Neural cell (in vitro differentiated cells): ENCODE measurements around the gene GUCY2F.

Experiments
- EP300 ChIP-seq: fragments of 450-650 bp; conservative IDR thresholded peaks from 2 replicates; pipeline ENCODE4 v1.6.1; 2014; ENCODE audit warnings: antibody characterized with exemption, mild to moderate bottlenecking, moderate library complexity; ENCODE audit not compliant: poor library complexity, severe bottlenecking
- MXI1 ChIP-seq: fragments of 450-650 bp; conservative IDR thresholded peaks from 2 replicates; pipeline ENCODE4 v1.6.1; 2014; ENCODE audit warnings: antibody characterized with exemption, mild to moderate bottlenecking; ENCODE audit not compliant: poor library complexity, severe bottlenecking
- POLR2AphosphoS5 ChIP-seq: IDR thresholded peaks from 2 replicates; pipeline ENCODE4 v1.6.1; 2012
- RAD21 ChIP-seq: fragments of 450-650 bp; conservative IDR thresholded peaks from 2 replicates; pipeline ENCODE4 v1.6.1; 2014; ENCODE audit warnings: antibody characterized with exemption, mild to moderate bottlenecking, moderate library complexity
- TF ChIP-seq, protein P1 (sequence below): fragments of 450-650 bp; IDR thresholded peaks from 2 replicates; pipeline ENCODE4 v1.5.1; 2014; ENCODE audit warnings: antibody characterized with exemption, mild to moderate bottlenecking, moderate library complexity; ENCODE audit not compliant: poor library complexity, severe bottlenecking
- TF ChIP-seq, protein P2 (sequence below): IDR thresholded peaks from 2 replicates; pipeline ENCODE4 v1.6.1; 2012; ENCODE audit warnings: borderline replicate concordance

DNA sequence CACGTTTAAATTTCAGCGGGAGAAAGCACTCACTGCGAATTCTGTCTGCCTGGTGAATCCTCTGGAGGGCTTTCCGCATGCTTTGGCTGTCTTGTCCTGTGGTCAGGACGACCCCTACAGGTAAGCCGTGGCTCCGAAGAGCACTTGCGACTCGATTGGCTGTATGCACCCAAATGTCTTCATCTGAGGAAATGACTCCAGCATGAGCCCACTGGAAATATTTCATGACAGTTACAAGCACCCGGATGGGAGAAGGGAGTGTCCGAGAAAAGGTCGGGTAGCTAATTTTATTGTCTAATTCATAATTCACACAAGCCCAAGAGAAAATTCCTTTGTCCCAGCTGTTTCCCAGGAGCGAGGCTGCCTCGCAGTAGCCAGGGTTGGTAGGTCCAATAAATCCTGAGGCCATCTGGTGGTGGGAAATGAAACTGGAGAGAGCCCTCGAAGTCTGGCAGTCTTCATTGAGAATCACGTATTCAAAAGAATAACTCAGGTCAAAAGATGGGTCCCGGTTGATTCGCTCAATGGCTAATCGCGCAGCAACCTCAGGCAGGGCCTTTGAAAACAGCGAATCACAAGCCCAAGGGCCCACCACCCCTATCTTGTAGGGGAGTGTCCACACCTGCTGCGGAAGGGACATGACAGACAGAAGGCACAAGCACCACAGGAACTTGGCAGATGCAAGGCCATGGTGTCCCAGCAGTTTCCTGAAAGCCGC lies 6.6 kb downstream of the GUCY2F start:
- TF ChIP-seq POLR2AphosphoS5 (no peak), RAD21 (peak; percentile 70), EP300 (no peak), MXI1 (peak; percentile 49)
- TF ChIP-seq, protein P1, sequence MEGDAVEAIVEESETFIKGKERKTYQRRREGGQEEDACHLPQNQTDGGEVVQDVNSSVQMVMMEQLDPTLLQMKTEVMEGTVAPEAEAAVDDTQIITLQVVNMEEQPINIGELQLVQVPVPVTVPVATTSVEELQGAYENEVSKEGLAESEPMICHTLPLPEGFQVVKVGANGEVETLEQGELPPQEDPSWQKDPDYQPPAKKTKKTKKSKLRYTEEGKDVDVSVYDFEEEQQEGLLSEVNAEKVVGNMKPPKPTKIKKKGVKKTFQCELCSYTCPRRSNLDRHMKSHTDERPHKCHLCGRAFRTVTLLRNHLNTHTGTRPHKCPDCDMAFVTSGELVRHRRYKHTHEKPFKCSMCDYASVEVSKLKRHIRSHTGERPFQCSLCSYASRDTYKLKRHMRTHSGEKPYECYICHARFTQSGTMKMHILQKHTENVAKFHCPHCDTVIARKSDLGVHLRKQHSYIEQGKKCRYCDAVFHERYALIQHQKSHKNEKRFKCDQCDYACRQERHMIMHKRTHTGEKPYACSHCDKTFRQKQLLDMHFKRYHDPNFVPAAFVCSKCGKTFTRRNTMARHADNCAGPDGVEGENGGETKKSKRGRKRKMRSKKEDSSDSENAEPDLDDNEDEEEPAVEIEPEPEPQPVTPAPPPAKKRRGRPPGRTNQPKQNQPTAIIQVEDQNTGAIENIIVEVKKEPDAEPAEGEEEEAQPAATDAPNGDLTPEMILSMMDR = peak; percentile 84
- TF ChIP-seq, protein P2, sequence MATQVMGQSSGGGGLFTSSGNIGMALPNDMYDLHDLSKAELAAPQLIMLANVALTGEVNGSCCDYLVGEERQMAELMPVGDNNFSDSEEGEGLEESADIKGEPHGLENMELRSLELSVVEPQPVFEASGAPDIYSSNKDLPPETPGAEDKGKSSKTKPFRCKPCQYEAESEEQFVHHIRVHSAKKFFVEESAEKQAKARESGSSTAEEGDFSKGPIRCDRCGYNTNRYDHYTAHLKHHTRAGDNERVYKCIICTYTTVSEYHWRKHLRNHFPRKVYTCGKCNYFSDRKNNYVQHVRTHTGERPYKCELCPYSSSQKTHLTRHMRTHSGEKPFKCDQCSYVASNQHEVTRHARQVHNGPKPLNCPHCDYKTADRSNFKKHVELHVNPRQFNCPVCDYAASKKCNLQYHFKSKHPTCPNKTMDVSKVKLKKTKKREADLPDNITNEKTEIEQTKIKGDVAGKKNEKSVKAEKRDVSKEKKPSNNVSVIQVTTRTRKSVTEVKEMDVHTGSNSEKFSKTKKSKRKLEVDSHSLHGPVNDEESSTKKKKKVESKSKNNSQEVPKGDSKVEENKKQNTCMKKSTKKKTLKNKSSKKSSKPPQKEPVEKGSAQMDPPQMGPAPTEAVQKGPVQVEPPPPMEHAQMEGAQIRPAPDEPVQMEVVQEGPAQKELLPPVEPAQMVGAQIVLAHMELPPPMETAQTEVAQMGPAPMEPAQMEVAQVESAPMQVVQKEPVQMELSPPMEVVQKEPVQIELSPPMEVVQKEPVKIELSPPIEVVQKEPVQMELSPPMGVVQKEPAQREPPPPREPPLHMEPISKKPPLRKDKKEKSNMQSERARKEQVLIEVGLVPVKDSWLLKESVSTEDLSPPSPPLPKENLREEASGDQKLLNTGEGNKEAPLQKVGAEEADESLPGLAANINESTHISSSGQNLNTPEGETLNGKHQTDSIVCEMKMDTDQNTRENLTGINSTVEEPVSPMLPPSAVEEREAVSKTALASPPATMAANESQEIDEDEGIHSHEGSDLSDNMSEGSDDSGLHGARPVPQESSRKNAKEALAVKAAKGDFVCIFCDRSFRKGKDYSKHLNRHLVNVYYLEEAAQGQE = no peak
